ENCODE data around the gene TANC1. TPM values are rescaled to one million over a fixed set of nuclear protein-coding genes. Genes with fewer than 3 reads are reported as not detected.

The TANC1 gene
- total and polyA plus RNA-seq, 11 donors: 26.6 to 91.1 (median 68.8) TPM

DNA sequence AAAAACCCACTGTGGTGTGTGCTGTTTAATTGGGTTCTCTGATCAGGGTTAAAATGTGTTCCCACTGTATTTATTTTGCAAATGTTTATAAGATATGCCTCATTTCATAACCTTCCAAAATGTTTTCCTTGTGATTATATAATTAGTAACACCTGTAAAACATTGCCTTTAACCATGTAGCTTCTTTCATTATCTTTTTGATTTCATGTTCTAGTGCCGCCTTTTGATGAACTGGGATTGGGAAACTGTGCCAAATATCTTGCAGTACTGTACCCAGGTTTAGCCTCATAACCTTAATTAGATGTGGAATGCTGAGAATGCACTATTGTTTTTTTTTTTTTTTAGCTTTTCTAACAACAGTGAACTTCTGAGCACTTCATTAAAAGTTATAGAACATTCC is 96.9 kb downstream of the TANC1 start:
- TF ChIP-seq, protein P1, sequence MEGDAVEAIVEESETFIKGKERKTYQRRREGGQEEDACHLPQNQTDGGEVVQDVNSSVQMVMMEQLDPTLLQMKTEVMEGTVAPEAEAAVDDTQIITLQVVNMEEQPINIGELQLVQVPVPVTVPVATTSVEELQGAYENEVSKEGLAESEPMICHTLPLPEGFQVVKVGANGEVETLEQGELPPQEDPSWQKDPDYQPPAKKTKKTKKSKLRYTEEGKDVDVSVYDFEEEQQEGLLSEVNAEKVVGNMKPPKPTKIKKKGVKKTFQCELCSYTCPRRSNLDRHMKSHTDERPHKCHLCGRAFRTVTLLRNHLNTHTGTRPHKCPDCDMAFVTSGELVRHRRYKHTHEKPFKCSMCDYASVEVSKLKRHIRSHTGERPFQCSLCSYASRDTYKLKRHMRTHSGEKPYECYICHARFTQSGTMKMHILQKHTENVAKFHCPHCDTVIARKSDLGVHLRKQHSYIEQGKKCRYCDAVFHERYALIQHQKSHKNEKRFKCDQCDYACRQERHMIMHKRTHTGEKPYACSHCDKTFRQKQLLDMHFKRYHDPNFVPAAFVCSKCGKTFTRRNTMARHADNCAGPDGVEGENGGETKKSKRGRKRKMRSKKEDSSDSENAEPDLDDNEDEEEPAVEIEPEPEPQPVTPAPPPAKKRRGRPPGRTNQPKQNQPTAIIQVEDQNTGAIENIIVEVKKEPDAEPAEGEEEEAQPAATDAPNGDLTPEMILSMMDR (IDR thresholded peaks at IDR 0.05): no peak
- TF ChIP-seq POLR2A (IDR thresholded peaks at IDR 0.05): no peak
- no peak overlapping the region for H3K4me3 ChIP-seq
- H3K27ac ChIP-seq: peak overlapping the region in 9 of 12 donors; percentile 8 to 72 (median 52)
- peaks cover 0 to 17% (median 8%) of the 10 kb centered on the region in 9 donors for H3K36me3 ChIP-seq
- peaks cover 0 to 65% (median 40%) of the 10 kb centered on the region in 12 donors for H3K4me1 ChIP-seq
- WGBS, 4 donors: 24 to 45% (median 32%) methylated on average over 1 of the region's 1 CpG
- intact Hi-C loops (cut with DNase I): no loop called here
- H3K9me3 ChIP-seq: no peaks in the 10 kb centered on the region
- ATAC-seq: no peak
- H3K27me3 ChIP-seq: no peaks in the 10 kb centered on the region
- no peak for DNase-seq

DNA sequence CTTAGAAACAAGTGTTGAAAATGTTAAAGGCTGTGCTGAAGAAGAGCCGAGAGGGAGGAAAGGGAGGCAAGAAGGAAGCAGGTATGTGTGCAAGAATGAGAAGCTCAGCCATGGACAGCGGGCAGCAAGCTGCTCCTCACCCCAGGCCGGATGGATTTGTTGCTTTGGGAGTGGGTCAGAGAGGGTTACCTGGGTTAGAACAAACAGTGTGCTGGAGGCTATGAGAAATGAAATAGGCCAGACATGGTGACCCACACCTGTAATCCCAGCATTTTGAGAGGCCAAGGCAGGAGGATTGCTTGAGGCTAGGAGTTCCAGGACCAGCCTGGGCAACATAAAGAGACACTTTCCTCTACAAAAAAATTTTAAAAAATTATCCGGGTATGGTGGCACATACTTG is 97.5 kb downstream of the TANC1 start:
- Histone ChIP-seq H3K27ac (peak overlapping the region in 7 of 12 donors; percentile 9 to 72 (median 51)), H3K9me3 (no peaks in the 10 kb centered on the region), H3K27me3 (no peaks in the 10 kb centered on the region), H3K4me3 (no peak overlapping the region), H3K36me3 (peaks cover 0 to 17% (median 8%) of the 10 kb centered on the region in 9 donors), H3K4me1 (peaks cover 0 to 59% (median 38%) of the 10 kb centered on the region in 12 donors)
- 77 to 86% (median 81%) methylated on average over 4 of the region's 4 CpGs for WGBS, 4 donors
- DNase-seq (no peak), ATAC-seq (no peak)
- TF ChIP-seq, protein P1 (IDR thresholded peaks at IDR 0.05): no peak
- no peak for TF ChIP-seq POLR2A (IDR thresholded peaks at IDR 0.05)
- intact Hi-C loops (cut with DNase I): no loop called here

DNA sequence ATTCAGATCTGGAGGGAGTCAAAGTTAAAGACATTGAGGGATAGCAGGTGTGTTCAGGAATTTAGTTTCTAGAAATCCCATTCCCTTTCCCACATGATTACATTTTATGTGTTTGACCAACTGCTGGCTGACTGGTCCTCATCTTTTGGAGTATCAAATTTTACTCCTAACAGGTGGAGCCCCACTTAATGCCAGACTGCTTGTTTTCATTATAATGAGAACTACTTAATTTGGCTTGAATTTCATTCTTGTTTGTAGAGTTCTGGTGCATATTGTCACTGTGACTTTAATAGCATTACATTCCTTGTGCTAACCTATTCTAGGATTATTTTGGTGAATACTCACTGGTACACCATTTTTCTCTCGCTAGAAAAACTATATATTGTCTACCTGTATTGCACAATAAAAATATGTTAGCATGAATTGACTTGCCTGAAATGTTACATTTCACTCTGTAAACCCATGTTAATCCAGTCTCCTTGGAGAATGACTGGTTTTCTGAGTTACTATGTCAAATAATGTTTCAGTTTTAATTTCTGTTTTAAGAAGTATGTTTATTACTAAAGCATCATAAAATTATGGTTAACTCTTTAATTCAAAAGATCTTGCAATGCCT is 98.2 kb downstream of the TANC1 start:
- 89 to 97% (median 94%) methylated on average over 1 of the region's 1 CpG for WGBS, 4 donors
- no peak overlapping the region for H3K4me3 ChIP-seq
- H3K9me3 ChIP-seq: no peaks in the 10 kb centered on the region
- H3K36me3 ChIP-seq: peaks cover 0 to 17% (median 8%) of the 10 kb centered on the region in 9 donors
- TF ChIP-seq POLR2A (IDR thresholded peaks at IDR 0.05): no peak
- TF ChIP-seq, protein P1 (IDR thresholded peaks at IDR 0.05): no peak
- no peak for DNase-seq
- H3K4me1 ChIP-seq: peaks cover 0 to 53% (median 38%) of the 10 kb centered on the region in 12 donors
- H3K27ac ChIP-seq: peak overlapping the region in 1 of 12 donors; percentile 45
- H3K27me3 ChIP-seq: no peaks in the 10 kb centered on the region
- ATAC-seq: no peak
- intact Hi-C loops (cut with DNase I): no loop called here

DNA sequence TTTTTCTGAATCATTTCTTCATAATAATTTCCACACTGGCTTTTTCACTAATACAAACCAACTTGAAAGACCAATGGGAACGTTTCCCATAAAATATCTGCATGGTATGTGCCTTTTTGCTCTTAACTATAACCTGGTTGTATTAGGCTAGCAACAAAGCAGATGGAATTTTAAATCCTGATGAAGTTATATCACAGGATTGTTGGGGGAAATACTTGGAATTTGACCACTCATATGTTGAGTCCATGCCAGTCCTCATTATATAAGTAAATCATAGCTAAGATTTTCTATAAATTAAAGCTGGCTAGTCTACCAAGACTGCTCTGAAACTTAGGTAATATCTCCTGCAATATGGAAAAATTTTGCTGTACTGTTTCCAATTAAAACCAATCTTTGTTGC is 99.5 kb downstream of the TANC1 start:
- peak overlapping the region in 2 of 12 donors; percentile 0 to 17 for H3K27ac ChIP-seq
- 70 to 88% (median 80%) methylated on average over 1 of the region's 1 CpG for WGBS, 4 donors
- H3K27me3 ChIP-seq: no peaks in the 10 kb centered on the region
- peaks cover 0 to 17% (median 8%) of the 10 kb centered on the region in 9 donors for H3K36me3 ChIP-seq
- intact Hi-C loops (cut with DNase I): no loop called here
- TF ChIP-seq, protein P1 (IDR thresholded peaks at IDR 0.05): no peak
- TF ChIP-seq POLR2A (IDR thresholded peaks at IDR 0.05): no peak
- DNase-seq (no peak), ATAC-seq (no peak)
- no peak overlapping the region for H3K4me3 ChIP-seq
- H3K4me1 ChIP-seq: peaks cover 0 to 56% (median 39%) of the 10 kb centered on the region in 12 donors
- no peaks in the 10 kb centered on the region for H3K9me3 ChIP-seq
